HG03103 (cell line): ENCODE results near the gene PTPRG.

ENCODE experiments used
- ATAC-seq: cut with Tn5 transposase; IDR thresholded peaks from one replicate; pipeline ENCODE4 v1.9.1; 2021; ENCODE audit warnings: low read depth; ENCODE audit not compliant: unreplicated experiment

Gene PTPRG

GRCh38 chr3:61788623-61789507 lies 227.5 kb downstream of the PTPRG start:
- ATAC-seq = no peak

DNA sequence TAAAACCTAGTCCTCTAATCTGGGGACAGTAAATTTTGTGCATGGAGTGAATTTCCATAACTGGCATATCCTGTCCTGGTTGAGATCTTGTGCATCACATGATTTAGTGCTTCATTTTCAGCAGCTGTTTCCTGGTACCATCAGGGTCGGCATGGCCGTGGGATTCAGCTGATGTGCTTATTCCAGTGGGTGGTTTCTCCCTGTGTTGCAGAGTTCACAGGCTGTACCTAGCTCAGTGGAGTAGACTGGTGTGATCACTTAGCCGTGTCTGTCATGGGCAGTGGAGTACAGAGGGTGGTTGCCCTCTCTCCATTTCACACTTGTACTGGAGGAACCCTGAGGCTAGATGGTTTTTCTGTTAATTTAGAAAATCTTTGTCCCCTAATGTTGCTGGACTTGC lies 228.5 kb downstream of the PTPRG start:
- ATAC-seq = no peak

GRCh38 chr3:61790411-61790810 lies 229.0 kb downstream of the PTPRG start:
- ATAC-seq = no peak

- no peak for ATAC-seq
Observed at GRCh38 chr3:61793056-61793455, 231.7 kb downstream of the PTPRG start.

GRCh38 chr3:61793521-61793920 lies 232.2 kb downstream of the PTPRG start:
- ATAC-seq = no peak

DNA sequence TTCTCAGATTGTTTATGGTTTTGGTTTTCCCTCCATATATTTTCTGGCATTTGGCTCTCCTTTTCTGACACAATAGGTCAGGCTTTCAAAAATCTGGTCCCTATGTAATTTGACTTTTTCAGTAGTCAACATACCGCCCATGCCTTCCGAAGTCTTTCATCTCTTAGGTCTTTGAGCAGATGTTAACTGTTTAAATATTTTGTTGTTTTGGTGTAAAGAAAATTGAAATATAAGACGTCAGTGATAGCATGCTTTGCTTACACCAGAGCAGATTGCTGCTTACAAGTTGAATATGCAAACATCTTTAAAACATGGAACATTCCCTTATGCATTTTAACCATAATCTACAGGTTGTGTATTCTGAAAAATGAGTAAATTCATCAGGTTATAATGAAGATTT lies 233.0 kb downstream of the PTPRG start:
- ATAC-seq = no peak

DNA sequence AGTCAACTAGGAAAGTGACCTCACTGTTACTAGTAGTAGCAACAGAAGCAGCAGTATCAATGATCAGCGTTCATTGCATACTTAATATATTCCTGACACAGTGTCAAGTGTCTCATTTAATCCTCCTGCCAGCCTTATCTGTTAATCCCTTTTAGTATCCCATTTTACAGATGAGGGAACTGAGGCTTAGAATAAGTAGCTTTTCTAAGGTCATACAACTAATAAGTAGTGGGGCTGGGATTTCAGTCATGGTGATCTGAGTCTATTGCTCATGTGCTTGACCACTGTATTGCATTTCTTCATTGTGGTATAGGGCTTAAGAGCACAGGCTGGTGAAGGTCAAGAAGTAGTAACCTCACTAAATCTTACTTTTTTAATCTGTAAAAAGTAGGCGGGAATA lies 233.6 kb downstream of the PTPRG start:
- ATAC-seq = no peak

GRCh38 chr3:61796088-61796680 lies 234.8 kb downstream of the PTPRG start:
- ATAC-seq = no peak

GRCh38 chr3:61796911-61797310 lies 235.5 kb downstream of the PTPRG start:
- no peak for ATAC-seq

DNA sequence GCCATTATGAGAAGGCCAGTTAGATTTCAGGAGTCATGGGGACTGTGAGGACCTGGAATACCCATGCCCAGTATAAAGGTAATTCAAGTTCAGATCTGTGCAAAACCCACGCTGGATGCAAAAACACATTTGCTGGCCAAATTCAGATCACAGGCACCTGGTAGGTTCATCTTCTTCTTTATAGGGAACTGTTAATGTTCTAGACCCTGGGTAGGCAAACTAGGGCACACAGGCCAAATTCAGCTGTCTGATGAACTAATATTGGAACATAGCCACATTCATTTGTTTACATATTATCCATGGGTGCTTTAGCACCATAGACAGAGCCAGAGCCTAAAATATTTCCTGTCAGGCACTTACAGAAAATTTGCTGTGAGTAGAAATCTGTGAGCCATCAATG lies 241.4 kb downstream of the PTPRG start:
- no peak for ATAC-seq

DNA sequence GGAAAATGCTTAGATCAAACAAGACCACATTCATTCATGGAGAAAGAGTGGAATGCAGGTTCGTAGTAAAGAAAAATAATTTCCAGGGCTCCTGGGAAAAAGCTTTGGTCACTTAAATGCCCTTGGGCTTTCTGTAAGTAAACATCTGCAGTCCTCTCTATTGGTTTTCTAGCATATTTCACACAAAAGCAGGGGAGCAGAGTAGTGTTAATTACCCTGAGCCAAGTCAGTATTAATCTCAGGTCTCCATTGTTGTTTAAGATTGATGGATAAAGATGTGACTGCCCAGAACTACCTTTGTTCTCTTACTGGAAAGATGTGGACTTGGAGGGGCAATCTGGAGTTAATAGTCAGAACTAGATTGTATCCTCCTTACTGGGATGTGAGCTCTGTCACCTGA lies 242.6 kb downstream of the PTPRG start:
- no peak for ATAC-seq

DNA sequence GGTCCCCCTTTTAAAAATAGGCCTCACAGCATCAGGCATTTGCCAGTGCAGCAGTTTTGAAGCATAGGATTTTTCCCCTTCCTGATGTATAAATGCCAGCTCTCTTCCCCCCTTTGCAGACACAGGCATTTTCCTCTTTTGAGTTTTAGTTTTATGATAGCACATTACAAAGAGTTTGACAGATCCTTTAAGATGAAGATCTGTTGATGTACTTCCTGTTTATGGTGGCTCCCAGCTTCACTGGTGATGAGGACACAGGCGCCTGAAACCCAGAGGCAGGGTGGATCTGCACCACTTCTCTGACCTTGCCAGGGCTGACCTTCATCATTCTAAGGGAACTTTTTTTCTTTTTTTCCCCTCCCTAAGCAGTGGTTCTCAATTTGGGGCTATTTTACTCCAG lies 243.4 kb downstream of the PTPRG start:
- no peak for ATAC-seq

GRCh38 chr3:61805510-61806080 lies 244.2 kb downstream of the PTPRG start:
- no peak for ATAC-seq

- ATAC-seq = no peak
Observed at GRCh38 chr3:61806810-61807209, 245.4 kb downstream of the PTPRG start.

DNA sequence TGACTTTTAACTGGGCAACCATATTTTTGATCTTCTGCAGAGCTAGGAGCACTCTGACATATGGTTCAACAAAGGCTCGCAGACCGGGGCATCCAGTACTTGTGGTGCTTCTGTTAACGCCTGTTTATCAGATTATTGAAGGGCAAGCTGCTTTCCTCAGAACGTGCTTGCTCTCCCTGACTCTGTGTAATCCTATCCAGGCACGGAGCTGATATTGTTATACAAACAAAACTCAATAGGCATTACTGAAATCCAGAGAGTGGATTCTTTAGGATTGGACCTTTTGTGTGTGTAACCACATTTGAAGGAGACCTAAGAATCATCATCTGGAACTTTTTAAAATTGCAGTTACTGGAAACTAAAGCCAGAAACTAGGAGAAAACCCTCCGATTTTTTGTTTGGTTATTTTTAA lies 246.5 kb downstream of the PTPRG start:
- ATAC-seq = no peak

- ATAC-seq = no peak
Observed at GRCh38 chr3:61808526-61808925, 247.2 kb downstream of the PTPRG start.

DNA sequence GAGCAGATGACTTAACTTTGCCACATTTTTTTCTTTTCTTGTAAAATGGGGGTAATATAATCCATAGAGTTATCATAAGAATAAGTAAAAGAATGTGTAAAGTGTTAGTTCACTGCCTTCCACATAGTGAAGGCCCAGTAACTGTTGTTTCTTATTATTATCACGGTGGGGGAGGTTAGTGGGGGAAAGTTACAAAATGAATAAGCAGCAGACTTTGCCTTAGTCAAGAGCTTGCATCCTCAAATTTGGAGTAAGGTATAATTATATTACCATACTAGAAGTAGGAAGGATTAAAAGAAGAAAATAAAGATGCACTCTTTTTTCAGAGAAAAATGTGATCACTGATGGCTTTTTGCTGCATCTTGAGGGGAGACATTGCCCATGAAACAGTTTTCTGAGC lies 247.6 kb downstream of the PTPRG start:
- ATAC-seq = no peak

GRCh38 chr3:61809879-61810278 lies 248.5 kb downstream of the PTPRG start:
- ATAC-seq = no peak

- ATAC-seq = no peak
Observed at GRCh38 chr3:61810953-61811497, 249.7 kb downstream of the PTPRG start.

GRCh38 chr3:61811652-61812051 lies 250.3 kb downstream of the PTPRG start:
- no peak for ATAC-seq

DNA sequence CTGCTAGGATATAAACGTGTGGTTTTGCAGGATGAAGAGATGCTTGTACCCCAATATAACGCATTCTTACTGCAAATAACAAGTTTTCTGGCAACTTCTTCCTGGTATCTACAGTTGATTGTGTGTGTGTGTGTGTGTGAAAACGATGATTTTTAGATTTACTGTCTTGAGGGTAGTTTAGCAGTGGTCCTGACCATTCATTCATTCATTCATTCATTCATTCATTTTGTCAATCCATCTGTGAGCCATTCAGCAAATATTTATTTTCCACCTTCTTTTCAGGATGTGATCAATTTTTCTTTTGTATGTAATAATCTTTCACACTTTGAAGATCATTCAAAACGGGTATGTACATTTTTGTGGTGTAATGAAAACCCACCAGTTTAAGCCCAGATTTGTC lies 250.7 kb downstream of the PTPRG start:
- ATAC-seq = no peak

DNA sequence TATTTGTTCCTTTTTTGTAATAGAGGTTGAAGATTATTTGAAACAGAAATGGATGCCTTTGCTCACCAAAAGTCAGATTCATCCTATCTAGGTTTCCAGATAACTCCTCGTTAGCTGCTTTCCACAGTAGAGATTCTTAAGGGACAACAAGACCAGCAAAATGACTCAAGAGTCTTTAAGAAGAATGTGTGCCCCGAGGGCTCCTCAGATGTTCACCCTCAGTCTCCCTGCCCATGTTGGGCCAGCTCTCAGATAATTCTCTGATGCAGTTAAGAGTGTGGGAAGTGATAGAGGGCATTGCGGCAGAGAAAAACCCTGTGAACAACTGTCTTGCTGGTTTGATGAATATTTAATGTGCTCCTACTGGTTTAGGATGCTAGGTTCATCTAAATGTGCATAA lies 251.1 kb downstream of the PTPRG start:
- no peak for ATAC-seq
